IPS DF 6.9 (cell line): ENCODE measurements around the gene ABCB4.

ENCODE experiments used
- DNase-seq: peaks from one replicate; pipeline ENCODE4 v3.0.0-alpha.2; 2013; ENCODE audit warnings: low read depth, low spot score
- H3K27ac ChIP-seq: one replicate; pipeline ENCODE4 v1.5.1; 2013; ENCODE audit warnings: low read length, control low read depth
- H3K27me3 ChIP-seq: 2 replicates; pipeline ENCODE4 v1.6.1; 2013; ENCODE audit warnings: mild to moderate bottlenecking, low read length; ENCODE audit not compliant: control insufficient read depth, insufficient read depth
- H3K36me3 ChIP-seq: 2 replicates; pipeline ENCODE4 v1.6.1; 2013; ENCODE audit warnings: low read length; ENCODE audit not compliant: control insufficient read depth, insufficient read depth
- H3K4me1 ChIP-seq: 2 replicates; pipeline ENCODE4 v1.6.1; 2013; ENCODE audit warnings: low read length; ENCODE audit not compliant: control insufficient read depth, insufficient read depth
- H3K4me3 ChIP-seq: 2 replicates; pipeline ENCODE4 v1.5.1; 2013; ENCODE audit warnings: mild to moderate bottlenecking, low read length
- H3K9me3 ChIP-seq: 2 replicates; pipeline ENCODE4 v1.6.1; 2013; ENCODE audit warnings: low read length, inconsistent platforms; ENCODE audit not compliant: control insufficient read depth, insufficient read depth
- WGBS: extraction: QIAGEN DNeasy Blood & Tissue Kit; methylation state at CpG from one replicate; pipeline ENCODE4 v1.1.7; 2013; ENCODE audit warnings: mixed read lengths, missing lambda C conversion rate; ENCODE audit not compliant: insufficient read length, insufficient coverage; 5-methylcytosine and 5-hydroxymethylcytosine counted together

Gene ABCB4

GRCh38 chr7:87475359-87476178, at the start of gene ABCB4:
Gene ABCB4 (minus strand): TSS chr7:87475680. CDS start chr7:87475465, 215 bp downstream.
- no CpG with 5 or more reads among the region's 80 CpGs for WGBS
- Histone ChIP-seq H3K36me3 (no peaks in the 10 kb centered on the region), H3K4me1 (0 out of 2 replicates have a peak, but pooled peaks cover 1% of the 10 kb centered on the region), H3K27me3 (peaks cover 7% of the 10 kb centered on the region; the same call in 1 of the 2 replicates), H3K9me3 (no peaks in the 10 kb centered on the region), H3K27ac (no peak within 1 kb of the TSS), H3K4me3 (peak within 1 kb of the TSS; percentile 34)
- no peak for DNase-seq

DNA sequence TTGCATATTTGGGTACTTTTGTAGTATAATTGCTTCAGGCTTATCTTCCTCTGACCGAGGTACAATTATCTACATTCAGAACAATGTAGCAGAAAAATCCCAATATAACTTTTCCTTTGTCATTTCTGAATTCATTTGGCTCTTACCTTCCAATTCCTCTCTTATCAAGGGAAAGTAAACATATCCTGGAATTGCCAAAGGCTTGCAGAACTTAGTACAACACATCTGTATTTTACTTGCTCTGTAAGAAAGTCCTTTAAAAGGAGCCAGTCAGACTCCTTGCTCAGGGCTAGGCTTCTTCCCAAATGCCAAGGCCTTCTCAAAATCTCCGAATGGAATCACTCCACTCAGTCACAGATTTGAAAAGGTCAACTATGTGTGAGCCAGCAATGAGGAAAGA, 43.3 kb upstream of the ABCB4 start:
- WGBS, result no CpG with 5 or more reads among the region's 2 CpGs
- Histone ChIP-seq H3K27ac (no peak overlapping the region), H3K4me1 (no peaks in the 10 kb centered on the region), H3K9me3 (no peaks in the 10 kb centered on the region), H3K4me3 (no peak overlapping the region), H3K27me3 (no peaks in the 10 kb centered on the region), H3K36me3 (no peaks in the 10 kb centered on the region)
- no peak for DNase-seq

DNA sequence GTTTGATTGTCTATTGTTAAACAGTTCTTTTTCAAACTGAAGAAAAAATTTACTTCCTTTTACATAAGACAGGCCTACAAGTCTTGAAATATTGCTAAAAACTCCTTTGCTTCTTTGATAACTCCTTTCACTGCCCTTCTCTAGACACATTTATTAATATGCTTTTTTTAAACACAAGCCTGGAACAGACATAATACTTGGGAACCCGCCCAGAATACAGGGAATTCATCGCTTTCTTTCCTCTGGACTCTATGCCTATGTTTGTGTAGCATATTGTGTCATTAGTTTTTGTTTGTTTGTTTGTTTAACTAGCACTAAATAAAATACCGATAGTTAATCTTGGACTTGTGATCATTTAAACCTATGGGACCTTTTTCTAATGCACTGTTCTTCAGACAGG, 42.4 kb upstream of the ABCB4 start:
- Histone ChIP-seq H3K4me3 (no peak overlapping the region), H3K9me3 (no peaks in the 10 kb centered on the region), H3K4me1 (no peaks in the 10 kb centered on the region), H3K36me3 (no peaks in the 10 kb centered on the region), H3K27me3 (no peaks in the 10 kb centered on the region), H3K27ac (no peak overlapping the region)
- no peak for DNase-seq
- no CpG with 5 or more reads among the region's 3 CpGs for WGBS

GRCh38 chr7:87517136-87517815, 41.8 kb upstream of the ABCB4 start:
- Histone ChIP-seq H3K4me1 (no peaks in the 10 kb centered on the region), H3K4me3 (no peak overlapping the region), H3K9me3 (no peaks in the 10 kb centered on the region), H3K27me3 (no peaks in the 10 kb centered on the region), H3K36me3 (no peaks in the 10 kb centered on the region), H3K27ac (no peak overlapping the region)
- no peak for DNase-seq
- WGBS, result no CpG with 5 or more reads among the region's 3 CpGs

- no peak for DNase-seq
- Histone ChIP-seq H3K27me3 (no peaks in the 10 kb centered on the region), H3K36me3 (no peaks in the 10 kb centered on the region), H3K4me1 (peaks cover 2% of the 10 kb centered on the region; the same call in 1 of the 2 replicates), H3K27ac (no peak overlapping the region), H3K4me3 (no peak overlapping the region), H3K9me3 (no peaks in the 10 kb centered on the region)
- no CpG with 5 or more reads among the region's 5 CpGs for WGBS
These were observed 38.4 kb upstream of the ABCB4 start for GRCh38 chr7:87513735-87514335.

GRCh38 chr7:87512906-87513305, 37.4 kb upstream of the ABCB4 start:
- Histone ChIP-seq H3K4me3 (no peak overlapping the region), H3K9me3 (no peaks in the 10 kb centered on the region), H3K4me1 (peaks cover 2% of the 10 kb centered on the region; the same call in 1 of the 2 replicates), H3K27me3 (no peaks in the 10 kb centered on the region), H3K27ac (no peak overlapping the region), H3K36me3 (no peaks in the 10 kb centered on the region)
- WGBS, result no CpG with 5 or more reads among the region's 4 CpGs
- DNase-seq, result no peak

DNA sequence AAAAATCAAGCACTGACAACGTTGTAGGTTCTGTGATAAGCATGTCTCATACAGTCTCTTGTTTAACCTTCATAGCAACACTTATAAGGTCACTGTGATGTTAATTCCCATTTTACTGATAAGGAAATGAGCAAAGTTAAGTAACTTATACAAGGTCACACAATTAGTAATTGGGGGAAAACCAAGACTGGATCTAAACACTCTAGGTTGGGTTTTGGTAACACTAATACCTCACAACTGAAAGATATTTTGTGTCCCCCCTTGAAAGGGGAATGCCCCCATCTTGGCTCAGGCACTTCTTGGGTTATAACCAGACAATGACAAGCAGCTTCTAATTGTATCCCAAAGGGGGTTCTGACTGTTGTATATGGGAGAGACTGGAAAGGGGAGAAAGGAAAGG, 36.0 kb upstream of the ABCB4 start:
- no peaks in the 10 kb centered on the region for H3K9me3 ChIP-seq
- no peaks in the 10 kb centered on the region for H3K27me3 ChIP-seq
- peaks cover 2% of the 10 kb centered on the region; the same call in 1 of the 2 replicates for H3K4me1 ChIP-seq
- H3K27ac ChIP-seq, result no peak overlapping the region
- no peak for DNase-seq
- no peaks in the 10 kb centered on the region for H3K36me3 ChIP-seq
- no CpG with 5 or more reads among the region's 1 CpG for WGBS
- H3K4me3 ChIP-seq, result no peak overlapping the region

- Histone ChIP-seq H3K4me3 (no peak overlapping the region), H3K27me3 (no peaks in the 10 kb centered on the region), H3K27ac (no peak overlapping the region), H3K36me3 (no peaks in the 10 kb centered on the region), H3K9me3 (no peaks in the 10 kb centered on the region), H3K4me1 (peaks cover 2% of the 10 kb centered on the region; the same call in 1 of the 2 replicates)
- no peak for DNase-seq
- no CpG with 5 or more reads among the region's 1 CpG for WGBS
These were observed 35.0 kb upstream of the ABCB4 start for GRCh38 chr7:87510411-87510875.

GRCh38 chr7:87507446-87507845, 32.0 kb upstream of the ABCB4 start:
- Histone ChIP-seq H3K36me3 (no peaks in the 10 kb centered on the region), H3K4me3 (no peak overlapping the region), H3K9me3 (no peaks in the 10 kb centered on the region), H3K4me1 (peaks cover 2% of the 10 kb centered on the region; the same call in 1 of the 2 replicates), H3K27ac (no peak overlapping the region), H3K27me3 (no peaks in the 10 kb centered on the region)
- DNase-seq, result peak; percentile 5
- WGBS, result no CpG with 5 or more reads among the region's 3 CpGs
